Measurements from ENCODE around the gene AMT.
"Not testable (repeated sequence)": the region's sequence is repeated elsewhere in the genome, so short reads cannot be mapped to it uniquely, and the experiment has no call there.

DNA sequence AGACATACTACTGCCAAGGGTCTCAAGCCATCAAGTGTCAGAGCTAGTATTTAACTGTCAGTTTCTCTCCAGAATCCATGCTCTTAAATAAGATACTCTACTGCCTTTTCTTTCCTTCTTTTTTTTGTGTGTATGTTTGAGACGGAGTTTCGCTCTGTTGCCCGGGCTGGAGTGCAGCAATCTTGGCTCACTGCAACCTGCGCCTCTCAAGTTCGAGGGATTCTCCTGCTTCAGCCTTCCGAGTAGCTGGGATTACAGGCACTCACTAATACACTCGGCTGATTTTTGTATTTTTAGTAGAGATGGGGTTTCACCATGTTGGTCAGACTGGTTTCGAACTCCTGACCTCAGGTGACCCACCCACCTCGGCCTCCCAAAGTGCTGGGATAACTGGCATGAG, 16.7 kb downstream of the AMT start:
- TF ChIP-seq POLR2A, POLR2AphosphoS5, TAF1 (IDR thresholded peaks at IDR 0.05; ENCODE audit: low read depth, low read length): not testable (repeated sequence)
